Measurements from ENCODE around the gene MMAB. TPM values are rescaled to one million over a fixed set of nuclear protein-coding genes. Genes with fewer than 3 reads are reported as not detected.
A peak's percentile ranks its signal among the peaks of the same experiment; 100 is the strongest.

The MMAB gene
- total RNA-seq, 1 experiment from 2014 or later, result 49.2 TPM

- DNase-seq (ENCODE audit: low read depth), result no peak
- in situ Hi-C loops (cut with HindIII; ENCODE audit: low pct_unique_long_range_greater_than_20kb, low sequenced_read_pairs), result no loop called here
Observed at GRCh38 chr12:109532721-109533486, 40.4 kb downstream of the MMAB start.

GRCh38 chr12:109531411-109531810, 41.9 kb downstream of the MMAB start:
- no peak for DNase-seq (ENCODE audit: low read depth)
- in situ Hi-C loops (cut with HindIII; ENCODE audit: low pct_unique_long_range_greater_than_20kb, low sequenced_read_pairs), result no loop called here

- no peak for DNase-seq (ENCODE audit: low read depth)
- in situ Hi-C loops (cut with HindIII; ENCODE audit: low pct_unique_long_range_greater_than_20kb, low sequenced_read_pairs), result no loop called here
Observed at GRCh38 chr12:109529691-109530640, 43.3 kb downstream of the MMAB start.

- no peak for DNase-seq (ENCODE audit: low read depth)
- in situ Hi-C loops (cut with HindIII; ENCODE audit: low pct_unique_long_range_greater_than_20kb, low sequenced_read_pairs), result no loop called here
Observed at GRCh38 chr12:109527489-109528123, 45.7 kb downstream of the MMAB start.

- no peak for DNase-seq (ENCODE audit: low read depth)
- in situ Hi-C loops (cut with HindIII; ENCODE audit: low pct_unique_long_range_greater_than_20kb, low sequenced_read_pairs), result no loop called here
Observed at GRCh38 chr12:109525279-109525585, 48.1 kb downstream of the MMAB start.

GRCh38 chr12:109524466-109525278, 48.6 kb downstream of the MMAB start:
- in situ Hi-C loops (cut with HindIII; ENCODE audit: low pct_unique_long_range_greater_than_20kb, low sequenced_read_pairs), result no loop called here
- DNase-seq (ENCODE audit: low read depth), result no peak

GRCh38 chr12:109523504-109523903, 49.8 kb downstream of the MMAB start:
- in situ Hi-C loops (cut with HindIII; ENCODE audit: low pct_unique_long_range_greater_than_20kb, low sequenced_read_pairs), result no loop called here
- DNase-seq (ENCODE audit: low read depth), result no peak

- in situ Hi-C loops (cut with HindIII; ENCODE audit: low pct_unique_long_range_greater_than_20kb, low sequenced_read_pairs), result no loop called here
- no peak for DNase-seq (ENCODE audit: low read depth)
Observed at GRCh38 chr12:109523071-109523470, 50.2 kb downstream of the MMAB start.

- in situ Hi-C loops (cut with HindIII; ENCODE audit: low pct_unique_long_range_greater_than_20kb, low sequenced_read_pairs), result no loop called here
Observed at GRCh38 chr12:109521831-109522230, 51.5 kb downstream of the MMAB start.

GRCh38 chr12:109519787-109520186, 53.5 kb downstream of the MMAB start:
- DNase-seq (ENCODE audit: low read depth), result no peak
- in situ Hi-C loops (cut with HindIII; ENCODE audit: low pct_unique_long_range_greater_than_20kb, low sequenced_read_pairs), result no loop called here

More at GRCh38 chr12:109521831-109522230, 51.5 kb downstream of the MMAB start:
- DNase-seq (ENCODE audit: low read depth), result no peak

GRCh38 chr12:109518820-109519665, 54.3 kb downstream of the MMAB start:
- peak; percentile 14 for DNase-seq (ENCODE audit: low read depth)
- in situ Hi-C loops (cut with HindIII; ENCODE audit: low pct_unique_long_range_greater_than_20kb, low sequenced_read_pairs), result no loop called here

- in situ Hi-C loops (cut with HindIII; ENCODE audit: low pct_unique_long_range_greater_than_20kb, low sequenced_read_pairs), result no loop called here
- DNase-seq (ENCODE audit: low read depth), result no peak
Observed at GRCh38 chr12:109517619-109518018, 55.7 kb downstream of the MMAB start.

- no peak for DNase-seq (ENCODE audit: low read depth)
- in situ Hi-C loops (cut with HindIII; ENCODE audit: low pct_unique_long_range_greater_than_20kb, low sequenced_read_pairs), result no loop called here
Observed at GRCh38 chr12:109513977-109514376, 59.3 kb downstream of the MMAB start.

- DNase-seq (ENCODE audit: low read depth), result no peak
- in situ Hi-C loops (cut with HindIII; ENCODE audit: low pct_unique_long_range_greater_than_20kb, low sequenced_read_pairs), result no loop called here
Observed at GRCh38 chr12:109513051-109513450, 60.3 kb downstream of the MMAB start.

GRCh38 chr12:109512608-109513007, 60.7 kb downstream of the MMAB start:
- no peak for DNase-seq (ENCODE audit: low read depth)
- in situ Hi-C loops (cut with HindIII; ENCODE audit: low pct_unique_long_range_greater_than_20kb, low sequenced_read_pairs), result no loop called here

GRCh38 chr12:109510196-109510595, 63.1 kb downstream of the MMAB start:
- in situ Hi-C loops (cut with HindIII; ENCODE audit: low pct_unique_long_range_greater_than_20kb, low sequenced_read_pairs), result no loop called here
- DNase-seq (ENCODE audit: low read depth), result no peak

GRCh38 chr12:109504068-109504467, 69.2 kb downstream of the MMAB start:
- no peak for DNase-seq (ENCODE audit: low read depth)
- in situ Hi-C loops (cut with HindIII; ENCODE audit: low pct_unique_long_range_greater_than_20kb, low sequenced_read_pairs), result no loop called here
